ENCODE results near the gene SLC9A8.
"Not testable (repeated sequence)": the region's sequence is repeated elsewhere in the genome, so short reads cannot be mapped to it uniquely, and the experiment has no call there.

Gene SLC9A8

DNA sequence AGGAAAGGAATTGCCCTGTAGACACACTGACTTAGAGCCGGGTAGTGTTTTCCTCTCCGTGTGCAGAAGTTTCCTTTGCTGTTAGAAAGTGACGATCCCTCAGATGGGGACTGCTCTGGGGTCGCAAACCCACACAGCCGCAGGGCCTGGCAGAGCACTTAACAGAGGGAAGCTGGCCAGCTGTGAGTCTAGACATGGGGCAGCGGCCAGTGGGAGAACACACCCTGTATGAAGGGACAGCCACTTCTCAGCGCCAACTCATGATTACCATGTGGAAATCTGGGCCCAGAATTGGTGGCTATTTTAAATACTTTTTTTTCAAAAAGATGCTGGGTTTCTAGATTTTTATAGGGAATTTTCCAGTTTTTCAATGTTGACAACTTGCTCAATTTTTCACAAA, 39.4 kb downstream of the SLC9A8 start:
- DNase-seq: no peak

DNA sequence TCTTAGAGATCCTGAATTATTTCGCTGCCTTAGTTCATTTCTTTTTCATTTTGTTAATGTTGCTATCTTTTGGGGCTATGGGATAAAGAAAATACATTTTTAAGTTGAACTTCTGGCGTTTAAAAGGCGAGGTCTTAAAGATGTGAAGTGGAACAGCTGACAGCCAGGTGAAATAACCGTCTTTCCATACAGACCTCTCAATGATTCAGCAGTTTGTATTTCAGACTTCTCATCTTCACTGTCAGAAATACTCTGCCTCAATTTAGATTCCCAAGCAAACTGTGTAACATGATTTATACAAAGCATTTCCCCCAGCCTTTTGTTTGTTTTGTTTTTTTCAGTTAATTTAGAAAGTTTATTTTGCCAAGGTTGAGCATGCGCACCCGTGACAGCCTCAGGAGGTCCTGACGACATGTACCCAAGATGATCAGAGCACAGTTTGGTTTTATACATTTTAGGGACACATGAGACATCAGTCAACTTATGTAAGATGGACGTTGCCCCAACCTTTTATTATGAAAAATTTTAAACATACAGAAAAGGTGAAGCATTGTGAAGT, 40.0 kb downstream of the SLC9A8 start:
- no peak for DNase-seq

DNA sequence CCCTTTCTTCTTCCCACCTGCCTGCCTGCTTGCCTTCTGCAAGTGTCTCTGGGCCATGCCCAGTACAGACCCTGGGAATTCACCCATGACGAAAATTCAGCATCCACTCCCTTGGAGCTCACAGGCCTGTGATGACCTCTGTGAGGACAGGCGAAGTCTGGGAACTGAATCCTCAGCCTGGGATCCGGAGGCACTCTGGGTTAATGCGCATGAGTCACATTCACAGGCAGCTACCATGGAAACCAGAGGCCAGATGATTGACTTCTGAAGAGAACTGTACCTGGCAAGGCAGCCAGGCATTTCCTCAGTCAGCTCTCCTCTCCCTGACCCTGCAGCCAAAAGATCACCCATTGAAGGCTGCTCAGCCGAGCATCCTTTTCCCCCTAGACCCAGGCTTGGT, 41.0 kb downstream of the SLC9A8 start:
- DNase-seq: no peak

- DNase-seq: no peak
These were observed 41.7 kb downstream of the SLC9A8 start for GRCh38 chr20:49854190-49854875.

- DNase-seq: no peak
These were observed 44.3 kb downstream of the SLC9A8 start for GRCh38 chr20:49856904-49857303.

DNA sequence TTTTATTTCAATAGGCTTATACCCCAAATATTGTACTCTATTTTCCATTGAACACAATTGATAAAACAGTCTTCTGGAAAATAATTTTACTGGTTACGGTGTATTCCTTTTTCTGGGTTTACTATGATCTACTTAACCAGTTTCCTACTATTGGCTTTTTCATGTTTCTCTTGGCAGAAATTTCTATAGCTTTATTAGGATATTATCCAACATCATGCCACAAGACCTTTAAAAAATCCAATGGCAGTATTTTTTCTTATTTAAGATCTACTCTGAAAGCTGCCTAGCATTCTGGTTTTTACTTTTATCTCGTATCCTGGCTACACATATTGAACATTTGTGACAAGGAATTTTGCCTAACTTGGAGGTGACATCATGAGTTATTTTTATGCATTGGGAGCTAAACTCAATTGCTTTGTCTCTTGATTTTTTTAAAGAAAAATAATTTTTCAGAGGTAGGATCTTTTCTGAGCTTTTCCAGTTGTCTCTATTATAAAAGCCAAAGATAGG, 45.5 kb downstream of the SLC9A8 start:
- no peak for DNase-seq

DNA sequence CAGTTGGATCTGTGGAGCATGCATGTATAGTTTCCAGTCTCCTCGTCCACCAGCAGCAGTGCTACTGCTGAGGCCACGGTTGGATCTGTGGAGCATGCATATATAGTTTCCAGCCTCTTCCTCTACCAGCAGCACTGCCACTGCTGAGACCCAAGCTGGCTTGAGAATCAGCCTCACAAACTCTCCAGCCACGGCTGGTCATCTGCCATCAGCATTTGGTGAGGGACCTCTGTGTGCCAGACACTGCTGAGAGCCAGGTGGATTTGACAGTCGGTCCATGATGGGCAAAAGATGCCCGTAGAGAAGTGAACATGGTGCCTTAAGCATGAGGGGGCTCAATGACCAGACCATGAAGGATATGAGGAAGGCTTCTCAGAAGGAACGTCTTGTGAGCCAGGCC, 46.4 kb downstream of the SLC9A8 start:
- DNase-seq: no peak

- no peak for DNase-seq
These were observed 47.2 kb downstream of the SLC9A8 start for GRCh38 chr20:49859807-49860206.

DNA sequence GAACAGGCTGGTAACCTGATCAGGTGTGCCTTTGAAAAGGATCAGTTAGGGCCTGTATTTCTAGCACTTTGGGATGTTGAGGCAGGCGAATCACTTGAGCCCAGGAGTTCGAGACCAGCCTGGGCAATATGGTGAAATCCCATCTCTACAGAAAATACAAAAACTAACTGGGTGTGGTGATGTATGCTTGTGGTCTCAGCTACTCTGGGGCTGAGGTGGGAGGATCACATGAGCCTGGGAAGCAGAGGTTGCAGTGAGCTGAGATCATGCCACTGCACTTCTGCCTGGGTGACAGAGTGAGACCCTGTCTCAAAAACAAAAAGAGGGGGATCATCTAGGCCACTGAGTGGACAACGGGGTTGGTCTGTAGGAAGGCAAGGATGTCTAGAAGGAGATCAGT, 48.6 kb downstream of the SLC9A8 start:
- DNase-seq: not testable (repeated sequence)

DNA sequence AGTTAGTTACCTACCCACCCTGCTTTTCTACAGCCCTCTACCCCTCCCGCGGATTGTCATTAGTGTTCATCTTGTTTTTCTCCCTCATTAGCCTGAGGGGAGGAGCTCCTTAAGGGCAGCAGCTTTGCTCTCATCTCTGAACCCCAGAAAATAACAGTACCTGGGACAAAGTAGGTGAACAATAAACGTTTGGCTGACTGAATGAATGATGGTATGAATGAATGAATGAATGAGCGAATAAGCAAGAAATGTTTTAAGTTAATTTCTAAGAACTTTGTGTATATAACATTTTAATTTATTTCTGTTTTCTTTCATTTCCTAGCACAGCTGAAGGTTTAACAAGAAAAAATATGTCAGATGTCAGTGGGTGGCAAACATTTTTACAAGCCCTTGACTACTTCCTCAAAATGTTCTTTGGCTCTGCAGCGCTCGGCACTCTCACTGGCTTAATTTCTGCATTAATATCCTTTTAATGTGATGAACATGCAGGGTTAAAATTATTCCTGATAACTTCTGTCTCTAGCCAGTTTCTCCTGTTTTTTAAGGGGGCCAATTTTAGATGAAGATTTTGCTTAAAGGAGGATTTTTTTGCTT, 50.1 kb downstream of the SLC9A8 start:
- no peak for DNase-seq

DNA sequence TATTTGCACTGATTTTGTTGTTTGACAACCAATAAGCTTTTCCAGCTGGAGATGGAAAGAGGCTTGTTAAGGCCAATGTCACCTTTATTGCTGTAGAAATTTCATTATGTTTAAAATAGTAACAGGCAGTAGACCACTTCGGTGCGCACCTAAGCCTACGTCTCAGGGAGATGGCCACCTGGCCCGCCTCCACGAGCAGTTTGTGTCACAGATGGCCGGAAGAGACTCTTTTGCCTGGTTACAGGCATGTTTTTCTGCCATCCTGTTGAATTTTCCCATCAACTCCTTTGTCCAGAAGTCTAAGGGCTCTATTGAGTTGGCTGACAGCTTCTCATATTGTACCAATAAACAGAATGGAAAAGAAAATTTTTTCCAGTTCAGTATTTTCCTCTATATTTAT, 51.0 kb downstream of the SLC9A8 start:
- no peak for DNase-seq

GRCh38 chr20:49865559-49865958, 52.9 kb downstream of the SLC9A8 start:
- DNase-seq: no peak

DNA sequence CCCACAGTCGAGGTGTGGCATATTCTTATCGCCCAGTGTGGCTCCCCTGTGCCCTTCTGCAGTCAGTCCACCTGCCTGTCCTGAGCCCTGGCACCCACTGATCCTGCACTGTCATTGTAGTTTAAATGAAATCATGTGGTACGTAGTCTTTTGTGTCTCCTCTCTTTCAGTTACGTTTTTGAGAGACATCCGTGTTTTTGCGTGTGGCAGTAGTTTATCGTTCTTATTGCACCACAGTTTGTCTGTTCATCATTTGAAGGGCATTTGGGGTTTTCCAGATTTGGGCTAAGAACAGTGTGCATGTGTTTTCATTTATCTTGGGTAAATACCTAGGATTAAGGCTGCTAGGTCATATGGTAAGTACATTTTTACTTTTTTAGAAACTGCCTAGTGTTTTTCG, 53.4 kb downstream of the SLC9A8 start:
- DNase-seq: no peak

GRCh38 chr20:49867453-49868215, 55.0 kb downstream of the SLC9A8 start:
- DNase-seq: no peak

DNA sequence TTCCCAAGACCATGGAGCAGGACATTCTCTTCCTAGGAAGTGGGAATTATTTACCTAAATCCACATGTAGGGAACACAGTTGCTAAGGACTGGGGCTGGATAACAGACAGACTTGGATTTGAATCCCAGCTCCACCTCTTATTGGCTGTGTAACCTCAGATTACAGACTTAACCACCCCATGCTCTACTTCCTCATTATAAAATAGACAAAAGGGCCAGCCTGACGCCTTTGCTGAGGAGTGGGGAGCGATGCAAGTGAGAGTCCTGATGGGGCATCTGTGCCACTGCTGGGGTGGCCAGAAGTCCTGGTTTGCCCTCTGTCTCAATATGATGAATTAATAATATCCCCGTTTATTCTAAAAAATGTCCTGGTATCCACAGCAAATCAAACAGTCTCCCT, 55.9 kb downstream of the SLC9A8 start:
- no peak for DNase-seq

DNA sequence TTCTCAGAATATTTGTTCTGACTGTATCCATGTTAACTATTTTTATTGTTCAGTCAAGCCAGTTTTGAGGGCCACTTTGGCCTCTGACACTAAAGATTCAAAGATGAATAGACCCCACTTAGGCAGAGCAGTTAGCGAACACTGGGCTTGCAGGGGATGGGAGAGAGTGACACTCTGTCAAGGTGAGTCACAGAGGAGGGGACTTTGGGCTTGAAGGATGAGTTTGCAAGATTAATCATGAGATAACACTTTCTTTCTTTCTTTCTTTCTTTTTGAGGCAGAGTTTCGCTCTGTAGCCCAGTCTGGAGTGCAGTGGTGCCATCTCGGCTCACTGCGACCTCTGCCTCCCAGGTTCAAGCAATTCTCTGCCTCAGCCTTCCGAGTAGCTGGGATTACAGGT, 56.3 kb downstream of the SLC9A8 start:
- no peak for DNase-seq

DNA sequence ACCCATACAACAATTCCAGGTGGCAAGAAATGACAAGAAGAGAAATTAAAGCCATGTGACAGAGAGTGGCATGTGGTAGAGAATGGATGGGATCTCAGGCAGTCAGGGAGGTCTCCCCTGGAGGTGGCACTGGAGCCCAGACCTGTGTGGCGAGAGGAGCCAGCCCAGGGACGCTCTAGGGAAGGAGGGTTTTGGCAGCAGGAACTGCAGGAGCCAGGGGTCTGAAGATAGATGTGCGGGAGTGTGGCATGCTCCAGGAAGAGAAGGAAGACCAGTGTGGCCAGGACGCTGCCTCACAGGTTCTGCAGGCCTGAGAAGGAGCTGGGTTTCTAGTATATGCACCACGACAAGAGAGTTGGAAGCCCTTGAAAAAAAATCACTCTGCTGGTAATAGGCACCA, 57.6 kb downstream of the SLC9A8 start:
- no peak for DNase-seq

GRCh38 chr20:49871391-49871948, 58.8 kb downstream of the SLC9A8 start:
- no peak for DNase-seq

DNA sequence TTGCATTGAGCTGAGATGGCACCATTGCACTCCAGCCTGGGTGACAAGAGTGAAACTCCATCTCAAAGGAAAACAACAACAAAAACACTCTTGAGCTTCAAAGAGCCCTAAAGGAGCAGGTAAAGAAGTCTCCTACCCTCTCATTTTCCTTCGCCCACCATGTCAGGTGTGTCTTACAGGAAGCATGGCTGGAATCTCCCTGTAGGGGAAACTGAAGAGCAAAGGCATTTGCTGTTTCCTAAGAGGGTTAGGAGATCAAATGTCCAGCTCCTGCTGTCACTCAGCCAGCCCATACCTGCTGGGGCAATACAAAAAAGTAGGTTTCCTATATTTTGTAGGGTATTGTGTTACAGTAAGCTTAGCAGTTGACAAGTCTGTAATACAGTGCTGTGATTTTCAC, 59.4 kb downstream of the SLC9A8 start:
- no peak for DNase-seq

DNA sequence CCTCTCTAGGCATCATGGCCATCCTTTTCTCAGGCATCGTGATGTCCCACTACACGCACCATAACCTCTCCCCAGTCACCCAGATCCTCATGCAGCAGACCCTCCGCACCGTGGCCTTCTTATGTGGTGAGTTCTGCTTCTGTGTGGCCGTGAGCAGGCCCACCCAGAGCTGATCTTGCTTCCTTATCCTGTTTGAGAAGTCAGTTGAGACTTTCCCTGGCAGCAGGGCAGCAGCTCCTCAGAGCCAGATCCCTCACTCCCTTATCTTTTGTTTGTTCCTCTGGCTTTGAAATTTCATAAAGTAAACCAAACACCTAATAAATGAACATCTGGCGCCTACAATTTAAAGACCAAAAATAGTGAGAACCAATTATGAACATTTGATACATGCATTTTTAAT, 62.1 kb downstream of the SLC9A8 start:
- no peak for DNase-seq

- DNase-seq: no peak
These were observed 64.8 kb downstream of the SLC9A8 start for GRCh38 chr20:49877386-49877921.

- no peak for DNase-seq
These were observed 66.3 kb downstream of the SLC9A8 start for GRCh38 chr20:49878977-49879376.

DNA sequence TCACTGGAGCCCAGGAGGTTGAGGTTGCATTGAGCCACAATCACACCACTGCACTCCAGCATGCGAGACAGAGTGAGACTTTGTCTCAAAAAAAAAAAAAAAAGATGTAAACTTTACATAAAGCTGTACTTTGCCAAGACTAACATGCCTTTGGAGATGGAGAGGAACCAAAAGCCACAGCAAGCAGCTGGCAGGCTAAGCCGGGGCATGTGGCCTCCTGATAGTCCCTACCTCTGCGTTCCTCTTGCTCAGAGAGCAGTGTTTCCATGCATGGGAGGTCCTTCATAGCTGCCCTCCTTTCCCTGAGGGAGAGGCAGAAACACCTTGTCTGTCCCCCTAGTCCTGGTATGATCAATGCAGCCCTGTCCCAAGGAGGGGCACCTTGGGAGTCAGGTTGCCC, 67.5 kb downstream of the SLC9A8 start:
- DNase-seq: no peak

Measured in central memory CD4-positive, alpha-beta T cell (primary cell).